Neural crest cell (in vitro differentiated cells): ENCODE results near the gene FOXP4. TPM values are rescaled to one million over a fixed set of nuclear protein-coding genes. Genes with fewer than 3 reads are reported as not detected.

Source experiments
- DNase-seq: peaks from one replicate; pipeline ENCODE4 v3.0.0; 2021; ENCODE audit warnings: low read depth, mixed read lengths, low spot score
- H3K27ac Mint-ChIP-seq: one replicate; pipeline ENCODE4 v1.8.0; 2021; ENCODE audit warnings: mild to moderate bottlenecking, mixed read lengths; ENCODE audit not compliant: unreplicated experiment
- H3K27me3 Mint-ChIP-seq: 2 replicates; pipeline ENCODE4 v1.8.0; 2021; ENCODE audit warnings: low read depth, mild to moderate bottlenecking, mixed read lengths
- H3K36me3 Mint-ChIP-seq: 2 replicates; pipeline ENCODE4 v1.8.0; 2021; ENCODE audit warnings: low read depth, mild to moderate bottlenecking, mixed read lengths
- H3K4me1 Mint-ChIP-seq: 2 replicates; pipeline ENCODE4 v1.8.0; 2021; ENCODE audit warnings: mixed read lengths
- H3K4me3 Mint-ChIP-seq: one replicate; pipeline ENCODE4 v1.8.0; 2021; ENCODE audit warnings: mild to moderate bottlenecking, mixed read lengths
- H3K9me3 Mint-ChIP-seq: 2 replicates; pipeline ENCODE4 v1.8.0; 2021; ENCODE audit warnings: mixed read lengths
- CTCF ChIP-seq: fragments of 200-600 bp; sonication (generic); conservative IDR thresholded peaks from 2 replicates; pipeline ENCODE4 v1.5.0; 2021; ENCODE audit warnings: antibody characterized with exemption, mild to moderate bottlenecking
- total RNA-seq: library from RNA; stranded (reverse); gene quantifications from 2 replicates; pipeline ENCODE4 v1.2.1, GENCODE V29; 2021

FOXP4 gene
- total RNA-seq, 1 donor from 2014 or later: 57.9 TPM

- Mint-ChIP-seq H3K27me3 (peaks cover 56% of the 10 kb centered on the region), H3K4me1 (peaks cover 59% of the 10 kb centered on the region), H3K27ac (peak overlapping the region; percentile 70), H3K36me3 (no peaks in the 10 kb centered on the region), H3K9me3 (no peaks in the 10 kb centered on the region), H3K4me3 (peak overlapping the region; percentile 80)
- TF ChIP-seq CTCF: no peak
- no peak for DNase-seq
These were observed 43.6 kb upstream of the FOXP4 start for GRCh38 chr6:41502566-41502916.

- Mint-ChIP-seq H3K36me3 (no peaks in the 10 kb centered on the region), H3K4me3 (peak overlapping the region; percentile 80), H3K27ac (peak overlapping the region; percentile 70), H3K9me3 (no peaks in the 10 kb centered on the region), H3K27me3 (peaks cover 59% of the 10 kb centered on the region), H3K4me1 (peaks cover 53% of the 10 kb centered on the region)
- no peak for TF ChIP-seq CTCF
- DNase-seq: no peak
These were observed 43.1 kb upstream of the FOXP4 start for GRCh38 chr6:41502917-41503671.

- no peaks in the 10 kb centered on the region for H3K36me3 Mint-ChIP-seq
- DNase-seq: no peak
- peaks cover 65% of the 10 kb centered on the region for H3K27me3 Mint-ChIP-seq
- no peaks in the 10 kb centered on the region for H3K9me3 Mint-ChIP-seq
- no peak for TF ChIP-seq CTCF
- peak overlapping the region; percentile 80 for H3K4me3 Mint-ChIP-seq
- no peak overlapping the region for H3K27ac Mint-ChIP-seq
- H3K4me1 Mint-ChIP-seq: peaks cover 48% of the 10 kb centered on the region
These were observed 42.2 kb upstream of the FOXP4 start for GRCh38 chr6:41503827-41504465.

GRCh38 chr6:41504466-41505121 is 41.6 kb upstream of the FOXP4 start:
- no peak for TF ChIP-seq CTCF
- H3K27me3 Mint-ChIP-seq: peaks cover 68% of the 10 kb centered on the region
- H3K27ac Mint-ChIP-seq: peak overlapping the region; percentile 62
- no peaks in the 10 kb centered on the region for H3K9me3 Mint-ChIP-seq
- H3K36me3 Mint-ChIP-seq: no peaks in the 10 kb centered on the region
- no peak for DNase-seq
- H3K4me1 Mint-ChIP-seq: peaks cover 41% of the 10 kb centered on the region
- H3K4me3 Mint-ChIP-seq: peak overlapping the region; percentile 73

GRCh38 chr6:41505122-41506049 is 40.8 kb upstream of the FOXP4 start:
- H3K27ac Mint-ChIP-seq: no peak overlapping the region
- no peaks in the 10 kb centered on the region for H3K9me3 Mint-ChIP-seq
- peaks cover 68% of the 10 kb centered on the region for H3K27me3 Mint-ChIP-seq
- H3K36me3 Mint-ChIP-seq: no peaks in the 10 kb centered on the region
- peak overlapping the region; percentile 50 for H3K4me3 Mint-ChIP-seq
- peaks cover 35% of the 10 kb centered on the region for H3K4me1 Mint-ChIP-seq
- no peak for DNase-seq
- no peak for TF ChIP-seq CTCF
